ENCODE measurements around the gene C1orf21. TPM values are rescaled to one million over a fixed set of nuclear protein-coding genes. Genes with fewer than 3 reads are reported as not detected.

C1orf21 gene
- polyA plus RNA-seq, 1 donor (not counting 4 experiments of a cell fraction or from before 2014, with no cell fraction given): 44.3 TPM

DNA sequence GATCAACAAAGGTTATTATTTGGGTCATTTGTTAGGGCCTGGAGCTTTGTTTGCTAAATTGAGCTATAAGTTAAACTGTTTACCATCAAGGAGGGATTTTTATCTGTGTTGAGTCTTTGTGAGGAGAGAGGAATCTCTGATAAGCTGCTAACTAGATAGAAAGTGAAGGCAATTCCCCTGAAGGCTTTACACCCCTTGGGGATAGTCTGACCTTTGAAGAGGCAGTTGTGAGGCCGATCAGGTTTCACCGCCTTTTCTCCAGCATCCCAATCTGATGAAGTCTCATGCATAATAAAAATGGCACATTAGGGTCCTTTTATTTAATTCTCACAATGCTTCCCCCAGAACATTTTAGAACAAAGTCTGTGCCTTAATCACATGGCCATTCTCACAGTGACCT lies 21.8 kb downstream of the C1orf21 start:
- TF ChIP-seq EZH2 (IDR thresholded peaks at IDR 0.05; ENCODE audit: low read length): no peak
- TF ChIP-seq, protein P1, sequence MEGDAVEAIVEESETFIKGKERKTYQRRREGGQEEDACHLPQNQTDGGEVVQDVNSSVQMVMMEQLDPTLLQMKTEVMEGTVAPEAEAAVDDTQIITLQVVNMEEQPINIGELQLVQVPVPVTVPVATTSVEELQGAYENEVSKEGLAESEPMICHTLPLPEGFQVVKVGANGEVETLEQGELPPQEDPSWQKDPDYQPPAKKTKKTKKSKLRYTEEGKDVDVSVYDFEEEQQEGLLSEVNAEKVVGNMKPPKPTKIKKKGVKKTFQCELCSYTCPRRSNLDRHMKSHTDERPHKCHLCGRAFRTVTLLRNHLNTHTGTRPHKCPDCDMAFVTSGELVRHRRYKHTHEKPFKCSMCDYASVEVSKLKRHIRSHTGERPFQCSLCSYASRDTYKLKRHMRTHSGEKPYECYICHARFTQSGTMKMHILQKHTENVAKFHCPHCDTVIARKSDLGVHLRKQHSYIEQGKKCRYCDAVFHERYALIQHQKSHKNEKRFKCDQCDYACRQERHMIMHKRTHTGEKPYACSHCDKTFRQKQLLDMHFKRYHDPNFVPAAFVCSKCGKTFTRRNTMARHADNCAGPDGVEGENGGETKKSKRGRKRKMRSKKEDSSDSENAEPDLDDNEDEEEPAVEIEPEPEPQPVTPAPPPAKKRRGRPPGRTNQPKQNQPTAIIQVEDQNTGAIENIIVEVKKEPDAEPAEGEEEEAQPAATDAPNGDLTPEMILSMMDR (optimal IDR thresholded peaks at IDR 0.05 in 1 of 3, IDR thresholded peaks at IDR 0.05 in 1 of 3, conservative IDR thresholded peaks at IDR 0.05 in 1 of 3; ENCODE audit: extremely low read depth in 1 of 3, insufficient read depth in 2 of 3, low read length in 3 of 3): no peak
- no peak overlapping the region for H3K4me3 ChIP-seq (ENCODE audit: control insufficient read depth in 2 of 3, extremely low read depth in 1 of 3, insufficient read depth in 2 of 3, low read depth in 1 of 3, low read length in 3 of 3)
- no peak overlapping the region for H3K27ac ChIP-seq (ENCODE audit: control insufficient read depth, insufficient read depth, low read length)
- no peak overlapping the region for H2AFZ ChIP-seq (ENCODE audit: control insufficient read depth, low read length)
- H3K9ac ChIP-seq (ENCODE audit: control insufficient read depth, extremely low read depth, insufficient read depth, low read length): no peak overlapping the region
- H3K9me1 ChIP-seq (ENCODE audit: control insufficient read depth, extremely low read depth, insufficient read depth, low read length): no peaks in the 10 kb centered on the region
- H3K4me1 ChIP-seq (ENCODE audit: control insufficient read depth, extremely low read depth, insufficient read depth, low read length): peaks cover 19% of the 10 kb centered on the region
- DNase-seq (ENCODE audit: low read depth, low spot score): no peak
- H3K79me2 ChIP-seq (ENCODE audit: control insufficient read depth, insufficient read depth, low read length): peaks cover 41% of the 10 kb centered on the region
- dilution Hi-C loops (cut with MboI; ENCODE audit: extremely low pct_ligation_motif_present, low sequenced_read_pairs): no loop called here
- H3K4me2 ChIP-seq (ENCODE audit: control insufficient read depth, extremely low read depth, insufficient read depth, low read depth, low read length): no peak overlapping the region
- no peaks in the 10 kb centered on the region for H3K9me3 ChIP-seq (ENCODE audit: control insufficient read depth, low read depth, low read length)
- H4K20me1 ChIP-seq (ENCODE audit: control insufficient read depth, extremely low read depth, insufficient read depth, low read length): no peaks in the 10 kb centered on the region
- no peak for FAIRE-seq
- H3K27me3 ChIP-seq (ENCODE audit: control insufficient read depth, extremely low read depth, insufficient read depth, low read length): no peaks in the 10 kb centered on the region
- H3K36me3 ChIP-seq (ENCODE audit: control insufficient read depth in 2 of 2, extremely low read depth in 1 of 2, insufficient read depth in 2 of 2, low read length in 2 of 2): no peaks in the 10 kb centered on the region

DNA sequence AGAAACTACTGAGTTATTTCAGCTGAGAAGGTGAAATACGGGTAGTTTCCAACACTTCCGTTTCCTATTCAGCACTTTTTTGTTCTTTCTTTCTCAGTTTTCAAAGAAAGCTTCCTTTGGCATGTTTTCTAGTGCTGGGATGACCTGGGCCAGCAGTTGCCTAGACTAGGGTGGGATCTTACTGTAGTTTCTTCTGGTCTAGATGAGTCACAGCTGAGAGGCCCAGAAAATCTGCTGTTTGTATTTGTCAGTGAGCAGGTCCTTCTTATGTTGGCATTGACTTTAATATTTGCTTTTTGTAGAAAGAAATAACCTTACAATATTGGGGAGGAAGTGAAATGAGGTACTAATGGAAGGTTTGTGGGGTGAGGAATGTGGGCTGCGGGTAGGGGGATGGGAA lies 22.2 kb downstream of the C1orf21 start:
- no peak for DNase-seq (ENCODE audit: low read depth, low spot score)
- no peak for FAIRE-seq

More for the DNA sequence above, 22.2 kb downstream of the C1orf21 start:
- Histone ChIP-seq H3K79me2 (ENCODE audit: control insufficient read depth, insufficient read depth, low read length) (peaks cover 39% of the 10 kb centered on the region), H3K4me3 (ENCODE audit: control insufficient read depth in 2 of 3, extremely low read depth in 1 of 3, insufficient read depth in 2 of 3, low read depth in 1 of 3, low read length in 3 of 3) (no peak overlapping the region), H3K4me2 (ENCODE audit: control insufficient read depth, extremely low read depth, insufficient read depth, low read depth, low read length) (no peak overlapping the region), H3K9ac (ENCODE audit: control insufficient read depth, extremely low read depth, insufficient read depth, low read length) (no peak overlapping the region), H2AFZ (ENCODE audit: control insufficient read depth, low read length) (no peak overlapping the region), H3K27me3 (ENCODE audit: control insufficient read depth, extremely low read depth, insufficient read depth, low read length) (no peaks in the 10 kb centered on the region), H3K9me1 (ENCODE audit: control insufficient read depth, extremely low read depth, insufficient read depth, low read length) (no peaks in the 10 kb centered on the region), H4K20me1 (ENCODE audit: control insufficient read depth, extremely low read depth, insufficient read depth, low read length) (no peaks in the 10 kb centered on the region), H3K9me3 (ENCODE audit: control insufficient read depth, low read depth, low read length) (no peaks in the 10 kb centered on the region), H3K27ac (ENCODE audit: control insufficient read depth, insufficient read depth, low read length) (no peak overlapping the region), H3K4me1 (ENCODE audit: control insufficient read depth, extremely low read depth, insufficient read depth, low read length) (peaks cover 19% of the 10 kb centered on the region), H3K36me3 (ENCODE audit: control insufficient read depth in 2 of 2, extremely low read depth in 1 of 2, insufficient read depth in 2 of 2, low read length in 2 of 2) (peaks cover 0 to 3% of the 10 kb centered on the region in 2 experiments)
- no peak for TF ChIP-seq EZH2 (IDR thresholded peaks at IDR 0.05; ENCODE audit: low read length)
- TF ChIP-seq, protein P1 (optimal IDR thresholded peaks at IDR 0.05 in 1 of 3, IDR thresholded peaks at IDR 0.05 in 1 of 3, conservative IDR thresholded peaks at IDR 0.05 in 1 of 3; ENCODE audit: extremely low read depth in 1 of 3, insufficient read depth in 2 of 3, low read length in 3 of 3): no peak
- dilution Hi-C loops (cut with MboI; ENCODE audit: extremely low pct_ligation_motif_present, low sequenced_read_pairs): no loop called here
